ENCODE results near the gene CSMD2.

GRCh38 chr1:34147301-34147700, 17.7 kb downstream of the CSMD2 start:
- no peak for TF ChIP-seq SUZ12 (IDR thresholded peaks at IDR 0.05; ENCODE audit: extremely low read depth, insufficient read depth, insufficient read length)
- no peak for TF ChIP-seq YY1 (IDR thresholded peaks at IDR 0.05; ENCODE audit: insufficient read depth, insufficient read length)
- TF ChIP-seq ZNF274 (IDR thresholded peaks at IDR 0.05; ENCODE audit: low read depth, low read length), result no peak

Measured in NT2/D1 (cell line).